Heart left ventricle (tissue), 13 donors: ENCODE measurements around the gene TRIP4.

ENCODE experiments used
- CTCF ChIP-seq, 12 donors: fragments of 200-600 bp; sonication (generic) in 4 of 12; IDR thresholded peaks; one replicate each; pipeline versions ENCODE4 v1.5.0 to v1.8.0; 2018 to 2022; ENCODE audit warnings: antibody characterized with exemption in 12 of 12, mild to moderate bottlenecking in 5 of 12
- POLR2A ChIP-seq, 2 donors: fragments of 450-650 bp; IDR thresholded peaks; one replicate each; pipeline ENCODE4 v1.6.1; 2017; ENCODE audit warnings: antibody characterized with exemption in 2 of 2, mild to moderate bottlenecking in 2 of 2, moderate library complexity in 2 of 2
- donor health status: ischemic (EF 13 %, LVEDD 7.1; RV severe dilation, severe dysfunction).
- donor health status: DM: no; HTN: yes; CAD: no.
- donor health status: DM: no; HTN: no; CAD: no.
- donor health status: ischemic (EF 25% LVEDD 6.9; RV normal size, moderate dysfunction).
- donor health status: ischemic (EF 25% LVEDD 5.7; RV mildly dilated, moderate dysfunction).
- donor health status: ischemic (EF 35%, LVEDD 5.7; RV mildly dilated, moderate dysfunction).
- donor health status: nonischemic (EF 11% LVEDD 7.7; RV severe dilation, severe dysfunction).
- donor health status: DM: yes; HTN: yes; CAD: no.
- donor health status: PGD.
- donor health status: ischemic (EF 29% LVEDD 5.4; RV normal size, mild dysfunction).
- donor health status: nonischemic (EF 23%, LVEDD 6.1; RV moderate dilation, normal function).

- no peak for TF ChIP-seq CTCF (IDR thresholded peaks at IDR 0.05)
- TF ChIP-seq POLR2A (IDR thresholded peaks at IDR 0.05): no peak
Observed at GRCh38 chr15:64355348-64355943, 32.2 kb upstream of the TRIP4 start.
